MV-4-11 (cell line): ENCODE results near the gene ZYG11B.
"Not testable (repeated sequence)": the region's sequence is repeated elsewhere in the genome, so short reads cannot be mapped to it uniquely, and the experiment has no call there.

Experiments used
- DNase-seq: peaks from one replicate; lab custom pipeline; 2025; lab: John Stamatoyannopoulos, UW

The ZYG11B gene

GRCh38 chr1:52707927-52708655 is 18.2 kb upstream of the ZYG11B start:
- peak; percentile 64 for DNase-seq

- DNase-seq, result no peak
Measured at GRCh38 chr1:52709016-52709415, 17.2 kb upstream of the ZYG11B start.

- no peak for DNase-seq
Measured at GRCh38 chr1:52713590-52713989, 12.7 kb upstream of the ZYG11B start.

DNA sequence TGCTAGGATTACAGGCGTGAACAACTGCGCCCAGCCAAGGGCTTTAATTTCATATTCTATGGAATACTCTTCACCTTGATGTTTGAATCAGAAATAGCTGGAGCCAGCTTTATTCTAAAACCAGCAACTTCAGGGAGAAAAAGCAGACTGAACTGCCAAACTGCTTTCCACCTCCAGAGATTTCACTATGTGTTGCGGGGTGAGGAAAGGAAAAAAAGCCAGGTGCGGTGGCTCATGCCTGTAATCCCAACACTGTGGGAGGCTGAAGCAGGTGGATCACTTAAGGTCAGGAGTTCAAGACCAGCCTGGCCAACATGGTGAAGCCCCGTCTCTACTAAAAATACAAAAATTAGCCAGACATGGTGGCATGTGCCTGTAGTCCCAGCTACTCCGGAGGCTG is 11.0 kb upstream of the ZYG11B start:
- DNase-seq, result not testable (repeated sequence)

- no peak for DNase-seq
Measured at GRCh38 chr1:52723260-52723659, 3.0 kb upstream of the ZYG11B start.

- no peak for DNase-seq
Measured at GRCh38 chr1:52725903-52726264, 369 bp upstream of the ZYG11B start.

- no peak for DNase-seq
Measured at GRCh38 chr1:52727114-52727586, 897 bp downstream of the ZYG11B start.

GRCh38 chr1:52727956-52728656 is 1.9 kb downstream of the ZYG11B start:
- no peak for DNase-seq

- DNase-seq, result no peak
Measured at GRCh38 chr1:52733368-52733767, 7.1 kb downstream of the ZYG11B start.

GRCh38 chr1:52735371-52735770 is 9.1 kb downstream of the ZYG11B start:
- not testable (repeated sequence) for DNase-seq

DNA sequence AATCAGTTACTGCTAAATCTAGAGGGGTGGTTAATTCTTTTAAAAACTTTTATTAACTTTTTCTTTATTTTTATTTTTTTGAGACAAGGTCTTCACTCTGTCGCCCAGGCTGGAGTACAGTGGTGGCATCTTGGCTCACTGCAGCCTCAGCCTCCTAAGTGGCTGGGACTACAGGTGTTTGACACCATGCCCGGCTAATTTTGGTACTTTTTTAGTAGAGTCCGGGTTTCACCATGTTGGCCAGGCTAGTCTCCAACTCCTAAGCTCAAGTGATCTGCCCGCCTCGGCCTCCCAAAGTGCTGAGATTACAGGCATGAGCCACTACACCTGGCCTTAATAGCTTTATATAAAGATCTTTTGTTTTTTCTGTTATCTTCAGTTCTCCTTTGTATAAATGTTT is 11.9 kb downstream of the ZYG11B start:
- no peak for DNase-seq

- DNase-seq, result no peak
Measured at GRCh38 chr1:52738893-52739292, 12.6 kb downstream of the ZYG11B start.

DNA sequence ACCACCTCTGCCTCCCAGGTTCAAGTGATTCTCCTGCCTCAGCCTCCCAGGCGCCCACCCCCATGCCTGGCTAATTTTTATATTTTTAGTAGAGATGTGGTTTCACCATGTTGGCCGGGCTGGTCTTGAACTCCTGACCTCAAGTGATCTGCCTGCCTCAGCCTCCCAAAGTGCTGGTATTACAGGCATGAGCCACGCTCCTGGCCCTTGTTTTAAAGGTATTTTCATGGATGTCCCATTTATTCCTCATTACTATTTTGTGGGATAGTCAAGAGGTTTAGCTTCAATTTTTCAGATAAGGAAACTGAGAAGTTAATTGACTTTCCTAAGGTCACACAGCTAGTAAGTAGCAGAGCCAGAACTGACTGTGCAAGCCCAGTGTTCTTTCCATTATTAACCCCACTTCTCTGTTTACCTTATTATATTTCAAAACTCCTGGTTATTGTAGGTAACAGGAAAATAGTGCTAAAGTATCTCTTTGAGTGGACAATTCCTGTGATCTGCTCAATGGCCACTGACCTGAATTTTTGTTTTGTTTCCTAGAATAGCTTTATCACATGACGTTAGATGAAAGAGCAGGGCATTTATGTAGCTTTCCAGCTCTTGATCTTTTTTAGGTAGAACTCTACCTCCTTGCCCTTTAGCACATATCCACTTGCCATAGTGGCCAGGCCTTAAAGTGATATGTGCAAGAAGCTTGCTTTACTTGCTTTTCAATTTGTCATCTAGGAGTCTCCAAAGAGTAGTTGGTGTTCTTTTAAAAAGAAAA is 13.6 kb downstream of the ZYG11B start:
- DNase-seq, result no peak

GRCh38 chr1:52741259-52741658 is 15.0 kb downstream of the ZYG11B start:
- no peak for DNase-seq

- no peak for DNase-seq
Measured at GRCh38 chr1:52746189-52746588, 19.9 kb downstream of the ZYG11B start.

GRCh38 chr1:52747450-52747849 is 21.2 kb downstream of the ZYG11B start:
- no peak for DNase-seq

DNA sequence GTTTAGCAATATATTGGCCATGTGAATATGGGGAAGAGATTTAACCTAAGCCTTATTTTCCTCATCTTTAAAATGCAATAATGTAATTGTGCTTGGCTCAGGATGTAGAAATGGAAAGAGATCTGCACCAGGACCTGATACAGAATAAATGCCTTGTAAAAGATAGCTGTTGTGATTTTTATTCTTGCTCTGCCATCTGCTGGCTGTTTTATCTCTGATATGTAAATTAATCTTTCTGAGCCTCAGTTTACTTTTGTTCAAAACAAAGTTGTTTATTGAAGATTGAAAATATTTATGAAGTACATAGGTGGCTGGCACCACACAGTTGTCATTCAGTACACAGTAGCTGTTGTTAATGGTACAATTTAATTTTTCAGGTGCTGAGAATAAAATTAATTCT is 21.9 kb downstream of the ZYG11B start:
- no peak for DNase-seq

GRCh38 chr1:52749496-52749895 is 23.2 kb downstream of the ZYG11B start:
- DNase-seq, result not testable (repeated sequence)

DNA sequence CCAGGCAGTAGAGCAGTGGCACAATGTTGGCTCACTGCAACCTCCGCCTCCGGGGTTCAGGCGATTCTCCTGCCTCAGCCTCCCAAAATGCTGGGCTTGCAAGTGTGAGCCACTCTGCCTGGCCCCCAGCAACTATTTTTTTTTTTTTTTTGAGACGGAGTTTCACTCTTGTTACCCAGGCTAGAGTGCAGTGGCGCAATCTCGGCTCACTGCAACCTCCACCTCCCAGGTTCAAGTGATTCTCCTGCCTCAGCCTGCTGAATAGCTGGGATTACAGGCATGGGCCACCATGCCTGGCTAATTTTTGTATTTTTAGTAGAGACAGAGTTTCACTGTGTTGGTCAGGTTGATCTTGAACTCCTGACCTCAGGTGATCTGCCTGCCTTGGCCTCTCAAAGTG is 23.9 kb downstream of the ZYG11B start:
- DNase-seq, result not testable (repeated sequence)

DNA sequence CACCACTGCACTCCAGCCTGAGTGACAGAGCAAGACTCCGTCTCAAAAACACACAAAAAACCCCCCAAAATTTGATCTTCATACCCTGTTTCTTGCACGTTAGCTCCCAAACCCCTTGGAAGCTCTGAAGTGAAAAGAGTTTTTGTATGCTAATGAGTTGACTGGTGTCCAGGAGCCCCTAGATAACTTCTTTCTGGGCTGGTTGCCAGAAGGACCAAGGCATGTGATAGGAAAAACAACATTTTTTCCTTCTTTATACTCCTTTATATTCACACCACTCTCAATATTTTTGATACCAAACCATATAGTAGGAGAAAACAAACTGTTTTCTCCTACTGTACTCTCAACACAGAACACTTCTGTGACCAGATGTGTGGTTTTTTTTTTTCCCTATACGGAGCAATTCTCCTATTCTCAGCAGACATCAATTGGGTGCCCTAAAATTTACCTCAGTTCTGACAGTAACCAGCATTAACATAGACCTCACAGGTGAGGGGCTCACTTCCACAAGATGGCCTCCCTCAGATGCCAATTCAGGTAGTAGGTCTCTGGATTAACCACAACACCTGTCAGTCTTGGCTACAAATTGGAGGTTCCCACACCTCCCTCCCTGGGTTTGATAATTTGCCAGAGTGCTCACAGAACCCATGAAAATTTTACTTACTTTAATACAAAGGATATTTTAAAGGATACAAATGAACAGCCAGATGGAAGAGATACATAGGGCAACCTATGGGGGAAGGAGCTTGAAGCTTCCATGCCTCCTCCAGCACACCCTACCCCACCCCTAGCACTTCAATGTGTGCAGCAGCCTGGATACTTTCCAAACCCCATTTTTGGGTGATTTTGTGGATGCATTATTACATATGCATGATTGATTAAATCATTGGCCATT is 25.6 kb downstream of the ZYG11B start:
- no peak for DNase-seq

DNA sequence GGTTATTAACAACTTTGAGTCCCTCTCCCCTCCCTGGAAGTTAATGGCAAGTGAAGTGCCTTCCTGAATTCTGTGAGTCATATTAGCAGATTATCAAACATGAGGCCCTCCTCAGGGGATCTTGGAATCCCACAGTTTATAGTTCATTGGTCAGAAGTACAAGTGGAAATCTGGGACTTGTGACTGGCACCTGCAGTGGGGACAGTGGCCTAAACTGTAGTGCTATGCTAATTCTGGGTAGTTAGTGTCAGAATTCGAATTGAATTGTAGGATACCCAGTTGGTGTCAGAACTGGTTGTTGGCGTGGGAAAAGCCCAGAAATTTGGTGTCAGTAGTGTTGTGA is 26.2 kb downstream of the ZYG11B start:
- no peak for DNase-seq

- DNase-seq, result no peak
Measured at GRCh38 chr1:52753169-52753568, 26.9 kb downstream of the ZYG11B start.
